Activated naive CD8-positive, alpha-beta T cell (primary cell): ENCODE measurements around the gene JAG2.

ENCODE experiments used
- H3K27ac Mint-ChIP-seq: one replicate; pipeline ENCODE4 v1.8.0; 2021; ENCODE audit warnings: mixed read lengths
- H3K27me3 Mint-ChIP-seq: one replicate; pipeline ENCODE4 v1.8.0; 2021; ENCODE audit warnings: mixed read lengths
- H3K36me3 Mint-ChIP-seq: one replicate; pipeline ENCODE4 v1.8.0; 2021; ENCODE audit warnings: mixed read lengths
- H3K4me1 Mint-ChIP-seq: one replicate; pipeline ENCODE4 v1.8.0; 2021; ENCODE audit warnings: low read depth, mixed read lengths
- H3K4me3 Mint-ChIP-seq: one replicate; pipeline ENCODE4 v1.8.0; 2021; ENCODE audit warnings: mild to moderate bottlenecking, mixed read lengths
- H3K9me3 Mint-ChIP-seq: one replicate; pipeline ENCODE4 v1.8.0; 2021; ENCODE audit warnings: low read depth, mixed read lengths

The JAG2 gene

DNA sequence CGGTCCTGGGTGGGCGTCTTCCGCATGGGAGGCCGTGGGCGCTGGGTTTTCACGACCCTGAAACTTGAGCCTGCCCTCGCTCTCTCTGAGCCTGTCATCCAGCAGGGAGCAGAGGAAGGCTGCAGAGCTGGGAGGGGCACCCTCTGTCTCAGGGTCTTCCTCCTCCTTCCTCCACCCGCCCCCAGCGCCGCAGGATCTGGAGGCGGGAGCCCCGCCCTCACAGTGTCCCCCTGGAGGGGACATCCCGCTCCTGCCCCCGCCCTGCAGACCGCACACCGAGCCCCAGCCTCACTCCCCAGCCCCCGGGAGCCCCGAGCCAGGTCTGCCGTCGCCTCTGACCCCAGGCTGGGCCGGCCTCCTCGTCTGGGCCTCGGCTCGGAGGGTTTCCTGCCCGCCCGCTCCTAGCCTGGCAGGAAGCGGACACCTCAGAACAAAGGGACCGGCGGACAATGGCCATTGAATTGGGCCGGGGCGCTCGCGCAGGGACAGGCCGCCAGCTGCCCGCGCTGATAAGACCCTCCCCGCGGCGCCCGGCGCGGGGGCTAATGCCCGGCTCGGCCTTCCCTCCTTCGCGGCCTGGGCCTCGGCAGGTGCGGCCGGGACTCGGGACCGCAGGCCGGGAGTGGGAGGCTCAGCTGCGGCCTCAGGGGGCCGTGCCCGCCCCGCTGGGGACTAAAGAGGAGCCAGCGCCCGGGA, 27.8 kb upstream of the JAG2 start:
- H3K27ac Mint-ChIP-seq = no peak overlapping the region
- no peaks in the 10 kb centered on the region for H3K36me3 Mint-ChIP-seq
- H3K27me3 Mint-ChIP-seq = peaks cover 10% of the 10 kb centered on the region
- no peaks in the 10 kb centered on the region for H3K9me3 Mint-ChIP-seq
- no peak overlapping the region for H3K4me3 Mint-ChIP-seq
- peaks cover 22% of the 10 kb centered on the region for H3K4me1 Mint-ChIP-seq

DNA sequence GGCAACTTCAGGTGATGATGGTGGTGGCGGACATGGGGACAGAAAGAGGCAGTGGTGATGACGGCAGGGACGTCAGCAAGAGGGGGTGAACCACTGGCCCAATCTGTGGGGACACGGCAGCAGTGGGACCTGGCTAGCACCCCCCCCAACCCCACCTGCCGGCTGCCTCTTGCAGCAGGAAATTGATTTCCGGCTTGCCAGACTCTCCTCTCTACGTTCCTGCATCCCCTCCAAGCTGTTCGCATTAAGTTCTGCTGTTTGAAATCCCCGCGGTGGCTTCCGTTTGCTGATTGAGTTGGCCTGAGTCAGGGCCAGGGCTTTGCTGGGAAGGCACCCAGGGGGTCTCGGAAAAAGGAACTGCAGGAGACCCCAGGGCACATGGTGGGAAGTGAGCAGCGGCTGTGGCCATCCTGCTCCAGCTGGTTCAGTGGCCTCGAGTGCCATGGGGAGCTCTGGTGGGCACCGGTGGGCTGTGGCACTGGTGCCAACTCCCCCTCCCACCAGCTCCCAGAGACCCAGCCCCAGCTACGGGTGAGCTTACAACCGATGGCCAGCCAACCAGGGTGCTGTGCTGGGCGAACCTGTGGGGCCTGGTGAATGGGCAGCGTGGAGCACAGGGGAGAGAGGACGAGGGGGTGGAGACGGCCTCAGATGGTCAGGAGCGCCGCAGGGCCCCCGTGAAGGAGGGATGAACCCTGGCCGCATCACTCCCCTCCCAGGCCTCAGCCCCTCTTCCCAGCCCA, 27.1 kb upstream of the JAG2 start:
- Mint-ChIP-seq H3K27ac (no peak overlapping the region), H3K4me1 (peaks cover 22% of the 10 kb centered on the region), H3K36me3 (no peaks in the 10 kb centered on the region), H3K9me3 (no peaks in the 10 kb centered on the region), H3K27me3 (peaks cover 10% of the 10 kb centered on the region), H3K4me3 (peak overlapping the region; percentile 49)

DNA sequence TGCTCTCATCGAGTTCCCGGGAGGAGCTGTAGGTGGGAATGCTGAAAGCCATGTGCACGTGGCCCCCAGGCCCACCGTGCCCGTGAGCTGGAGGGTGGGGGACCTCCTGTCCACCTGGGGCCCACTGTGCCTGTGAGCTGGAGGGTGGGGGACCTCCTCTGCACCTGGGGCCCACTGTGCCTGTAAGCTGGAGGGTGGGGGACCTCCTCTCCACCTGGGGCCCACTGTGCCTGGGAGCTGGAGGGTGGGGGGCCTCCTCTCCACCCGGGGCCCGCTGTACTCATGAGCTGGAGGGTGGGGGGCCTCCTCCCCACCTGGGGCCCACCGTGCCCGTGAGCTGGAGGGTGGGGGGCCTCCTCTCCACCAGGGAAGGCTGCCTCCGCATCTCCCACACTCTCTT, 26.5 kb upstream of the JAG2 start:
- Mint-ChIP-seq H3K4me1 (peaks cover 22% of the 10 kb centered on the region), H3K4me3 (no peak overlapping the region), H3K9me3 (no peaks in the 10 kb centered on the region), H3K27ac (no peak overlapping the region), H3K27me3 (peaks cover 10% of the 10 kb centered on the region), H3K36me3 (no peaks in the 10 kb centered on the region)

DNA sequence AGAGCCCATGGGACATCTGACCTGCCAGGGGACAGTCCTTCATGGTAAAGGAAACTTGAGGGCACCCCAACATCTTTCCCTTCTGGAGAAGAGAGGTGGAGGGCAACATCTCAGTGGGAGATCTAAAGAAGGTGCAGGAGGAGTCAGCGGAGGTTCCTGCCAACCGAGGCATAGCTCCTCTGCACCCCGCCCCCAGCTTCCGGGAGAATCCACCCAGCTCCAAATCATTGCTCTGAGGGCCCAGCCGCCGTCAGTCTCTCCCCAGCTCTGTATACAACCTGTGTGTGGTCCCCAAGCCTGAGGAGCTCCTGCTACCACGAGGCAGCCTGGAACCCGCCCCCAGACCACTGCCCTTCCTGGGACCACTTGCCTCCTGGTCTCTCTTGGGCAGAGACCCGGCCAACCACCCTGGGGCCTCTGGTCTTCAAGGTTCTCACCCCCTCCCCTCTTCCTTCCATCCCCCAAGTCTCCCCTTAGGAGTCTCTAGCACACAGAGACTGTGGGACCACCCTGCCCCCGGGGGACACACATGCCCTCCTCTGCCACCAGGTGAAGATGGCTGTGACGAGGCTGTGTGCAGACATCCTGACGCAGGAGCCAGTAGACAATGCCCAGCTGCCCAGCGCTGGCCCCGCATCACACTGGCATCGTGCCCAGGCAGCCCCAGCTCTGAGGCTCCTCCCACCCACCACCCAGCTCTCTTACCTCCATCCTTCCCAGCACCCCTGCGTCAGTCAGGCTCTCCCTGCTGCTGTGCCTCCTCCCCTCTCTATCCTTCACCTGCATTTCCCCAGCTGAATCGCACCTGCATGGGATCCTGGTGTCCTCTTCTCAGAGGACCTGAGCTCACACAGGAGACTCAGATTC, 25.6 kb upstream of the JAG2 start:
- peak overlapping the region; percentile 54 for H3K4me3 Mint-ChIP-seq
- H3K27ac Mint-ChIP-seq = no peak overlapping the region
- no peaks in the 10 kb centered on the region for H3K9me3 Mint-ChIP-seq
- H3K4me1 Mint-ChIP-seq = peaks cover 22% of the 10 kb centered on the region
- H3K36me3 Mint-ChIP-seq = no peaks in the 10 kb centered on the region
- peaks cover 10% of the 10 kb centered on the region for H3K27me3 Mint-ChIP-seq

DNA sequence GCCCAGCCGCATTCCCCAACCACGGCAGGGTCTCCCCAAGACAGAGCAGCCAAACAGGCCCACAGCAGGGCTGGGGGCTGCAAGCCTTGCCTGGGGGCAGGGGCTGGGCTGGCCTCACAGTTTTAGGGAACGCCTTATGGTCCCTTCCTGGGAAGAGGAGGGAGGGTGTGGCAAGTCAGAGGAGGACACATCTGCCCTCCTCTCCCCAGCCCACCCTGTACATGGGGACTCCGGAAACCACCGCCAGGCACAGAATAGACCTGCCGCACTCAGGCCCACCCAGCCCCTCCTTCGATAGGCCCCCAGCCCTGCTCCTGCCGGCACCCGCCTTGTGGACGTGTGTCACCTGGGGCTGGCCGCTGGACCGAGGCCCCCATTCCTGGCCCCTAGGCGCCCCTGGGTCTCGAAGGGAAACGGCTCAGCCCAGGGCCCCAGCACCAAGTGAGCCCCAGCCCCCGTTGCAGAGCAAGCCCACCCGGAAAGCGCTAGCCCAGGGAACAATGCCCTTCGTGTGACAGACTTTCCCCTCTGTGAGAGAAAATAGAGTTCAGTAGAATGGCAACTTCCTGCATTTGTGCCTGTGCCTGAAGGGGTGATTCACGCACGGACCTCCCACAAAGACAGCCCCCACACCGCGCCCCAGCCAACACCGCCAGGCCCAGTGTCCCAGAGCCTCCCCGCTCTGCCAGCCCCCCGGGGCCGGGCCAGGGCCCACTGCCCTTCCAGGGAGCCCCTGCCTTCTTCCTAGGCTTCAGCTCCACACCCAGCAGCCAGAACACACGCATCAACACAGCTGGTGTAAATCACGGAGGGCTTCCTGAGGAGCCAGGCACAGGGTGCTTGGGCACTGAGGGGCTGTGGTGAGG, 24.5 kb upstream of the JAG2 start:
- Mint-ChIP-seq H3K4me1 (peaks cover 22% of the 10 kb centered on the region), H3K27ac (no peak overlapping the region), H3K4me3 (peak overlapping the region; percentile 52), H3K27me3 (peaks cover 6% of the 10 kb centered on the region), H3K9me3 (no peaks in the 10 kb centered on the region), H3K36me3 (no peaks in the 10 kb centered on the region)

DNA sequence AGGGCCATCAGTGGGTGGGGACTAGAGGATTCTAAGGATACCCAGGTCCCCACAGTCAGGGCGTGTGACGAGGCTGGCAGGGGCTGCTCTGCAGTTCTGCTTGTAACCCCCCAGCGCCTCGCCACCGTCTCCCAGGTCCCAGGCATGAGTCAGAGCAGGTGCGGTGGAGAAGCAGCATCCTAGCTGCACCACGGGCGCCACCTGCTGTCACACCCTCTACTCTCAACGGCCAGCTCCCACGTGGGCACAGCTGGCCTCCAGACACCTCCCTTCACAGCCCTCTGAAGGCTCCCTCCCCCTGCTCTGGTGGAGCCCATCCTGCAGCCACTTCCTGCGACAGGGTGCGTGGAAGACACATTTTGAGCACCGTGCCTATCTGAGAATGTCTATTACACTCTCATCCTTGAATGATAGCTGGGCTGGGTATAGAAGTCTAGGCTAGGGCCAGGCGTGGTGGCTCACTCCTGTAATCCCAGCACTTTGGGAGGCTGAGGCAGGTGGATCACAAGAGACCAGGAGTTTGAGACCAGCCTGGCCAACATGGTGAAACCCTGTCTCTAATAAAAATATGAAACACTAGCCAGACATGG, 19.5 kb upstream of the JAG2 start:
- Mint-ChIP-seq H3K36me3 (no peaks in the 10 kb centered on the region), H3K4me3 (no peak overlapping the region), H3K27ac (no peak overlapping the region), H3K4me1 (peaks cover 1% of the 10 kb centered on the region), H3K9me3 (no peaks in the 10 kb centered on the region), H3K27me3 (no peaks in the 10 kb centered on the region)

DNA sequence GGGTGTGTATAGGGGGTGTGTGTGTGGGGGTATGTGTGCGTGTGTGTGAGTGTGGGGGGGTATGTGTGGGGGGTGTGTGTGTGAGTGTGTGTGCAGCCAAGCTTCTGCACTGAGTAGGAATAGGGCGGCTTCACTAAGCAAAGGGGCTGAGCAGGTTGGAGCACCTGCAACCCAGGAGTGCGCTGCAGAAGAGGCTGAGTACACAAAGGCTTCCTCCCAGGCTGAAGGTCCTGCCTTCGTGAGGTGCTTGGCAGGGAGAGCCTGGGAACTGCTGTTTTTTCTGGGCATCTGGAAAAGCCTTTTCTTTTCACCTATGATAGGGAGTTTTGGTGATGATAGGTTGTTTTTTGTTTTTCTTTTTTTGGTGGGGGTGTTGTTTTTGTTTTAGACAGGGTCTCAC, 18.5 kb upstream of the JAG2 start:
- peaks cover 4% of the 10 kb centered on the region for H3K4me1 Mint-ChIP-seq
- H3K9me3 Mint-ChIP-seq = no peaks in the 10 kb centered on the region
- no peak overlapping the region for H3K4me3 Mint-ChIP-seq
- H3K36me3 Mint-ChIP-seq = no peaks in the 10 kb centered on the region
- no peaks in the 10 kb centered on the region for H3K27me3 Mint-ChIP-seq
- H3K27ac Mint-ChIP-seq = no peak overlapping the region

- no peaks in the 10 kb centered on the region for H3K27me3 Mint-ChIP-seq
- no peaks in the 10 kb centered on the region for H3K9me3 Mint-ChIP-seq
- no peak overlapping the region for H3K4me3 Mint-ChIP-seq
Observed at GRCh38 chr14:105185973-105186372, 17.4 kb upstream of the JAG2 start.

DNA sequence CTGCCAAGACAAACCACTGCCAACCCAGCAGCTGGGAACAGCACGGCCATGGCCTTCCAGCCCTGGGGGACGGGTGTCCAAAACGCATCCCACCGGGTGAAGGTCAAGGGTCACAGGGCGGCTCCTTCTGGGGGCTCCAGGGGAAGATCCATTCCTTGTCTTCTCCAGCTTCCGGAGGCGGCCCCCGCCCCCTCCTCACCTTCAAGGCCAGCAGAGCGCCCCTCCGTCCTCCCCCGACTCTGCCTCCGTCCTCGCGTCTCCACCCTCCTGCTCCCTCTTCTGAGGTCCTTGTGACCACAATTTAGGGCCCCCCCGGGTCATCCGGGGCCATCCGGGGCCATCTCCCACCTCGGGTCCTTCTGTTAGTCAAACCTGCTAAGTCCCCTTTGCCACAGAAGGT, 16.4 kb upstream of the JAG2 start:
- peaks cover 10% of the 10 kb centered on the region for H3K4me1 Mint-ChIP-seq
- no peaks in the 10 kb centered on the region for H3K27me3 Mint-ChIP-seq
- H3K36me3 Mint-ChIP-seq = no peaks in the 10 kb centered on the region
- H3K9me3 Mint-ChIP-seq = no peaks in the 10 kb centered on the region
- H3K4me3 Mint-ChIP-seq = no peak overlapping the region
- no peak overlapping the region for H3K27ac Mint-ChIP-seq

More at GRCh38 chr14:105185973-105186372, 17.4 kb upstream of the JAG2 start:
- Mint-ChIP-seq H3K4me1 (peaks cover 6% of the 10 kb centered on the region), H3K27ac (no peak overlapping the region), H3K36me3 (no peaks in the 10 kb centered on the region)

DNA sequence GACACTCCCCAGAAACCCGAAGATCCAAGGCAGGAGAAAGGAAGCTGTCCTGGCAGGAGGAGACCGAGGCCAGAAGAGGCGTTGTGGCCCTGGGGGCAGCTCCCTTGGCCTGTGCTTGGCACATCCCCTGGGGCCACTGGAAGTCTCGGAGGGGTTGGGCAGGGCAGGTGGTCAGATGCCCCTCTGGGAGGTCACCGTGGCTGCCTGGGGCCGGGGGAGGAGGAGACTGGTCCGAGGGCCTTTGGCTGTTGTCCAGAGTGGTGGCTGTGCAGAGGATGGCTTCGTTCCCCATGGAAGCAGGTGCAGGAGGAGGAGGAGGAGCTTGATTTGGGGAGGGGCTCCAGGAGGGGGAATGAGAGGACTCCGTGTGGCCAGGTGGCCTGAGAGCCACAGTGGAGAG, 15.9 kb upstream of the JAG2 start:
- Mint-ChIP-seq H3K4me3 (no peak overlapping the region), H3K36me3 (no peaks in the 10 kb centered on the region), H3K27me3 (no peaks in the 10 kb centered on the region), H3K4me1 (peaks cover 10% of the 10 kb centered on the region), H3K9me3 (no peaks in the 10 kb centered on the region), H3K27ac (no peak overlapping the region)

GRCh38 chr14:105182296-105183020, 13.9 kb upstream of the JAG2 start:
- no peaks in the 10 kb centered on the region for H3K9me3 Mint-ChIP-seq
- H3K27me3 Mint-ChIP-seq = no peaks in the 10 kb centered on the region
- H3K36me3 Mint-ChIP-seq = no peaks in the 10 kb centered on the region
- H3K4me1 Mint-ChIP-seq = peaks cover 10% of the 10 kb centered on the region
- no peak overlapping the region for H3K27ac Mint-ChIP-seq
- peak overlapping the region; percentile 65 for H3K4me3 Mint-ChIP-seq

DNA sequence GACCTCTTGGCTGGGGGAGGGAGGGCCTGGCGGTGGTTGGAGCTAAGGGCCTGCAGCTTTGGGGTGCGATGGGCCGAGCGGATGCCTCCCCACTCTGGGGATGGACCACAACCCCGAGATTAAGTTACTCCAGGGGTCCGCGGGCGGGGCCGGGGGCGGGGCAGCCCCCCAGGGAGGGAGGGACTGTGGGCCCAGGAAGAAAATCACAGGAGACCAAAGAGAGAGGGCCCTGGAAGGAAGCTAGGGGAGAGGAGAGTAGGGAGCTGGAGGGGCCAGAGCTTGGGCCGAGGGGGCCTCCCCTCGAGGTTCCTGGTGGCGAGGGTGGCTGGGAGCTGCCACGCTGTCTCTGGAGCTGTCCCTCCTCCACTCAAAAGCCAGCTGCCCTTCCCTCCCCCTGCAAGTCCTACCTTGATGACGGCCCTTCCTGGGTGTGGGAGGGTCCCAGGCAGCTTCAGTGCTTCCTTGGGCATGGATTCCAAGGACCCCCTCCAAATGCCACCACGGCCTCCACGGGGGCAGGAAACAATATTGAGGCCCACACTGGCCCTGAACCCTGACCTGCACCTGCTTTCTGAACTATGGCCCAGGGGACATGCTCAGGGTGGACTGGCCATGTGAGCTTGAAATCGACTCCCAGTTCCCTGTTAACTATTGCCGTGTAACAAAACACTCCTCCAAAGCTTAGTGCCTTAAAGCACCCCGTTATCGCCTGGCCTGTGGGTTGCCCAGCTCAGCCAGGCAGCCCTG, 13.1 kb upstream of the JAG2 start:
- peak overlapping the region; percentile 65 for H3K4me3 Mint-ChIP-seq
- H3K36me3 Mint-ChIP-seq = no peaks in the 10 kb centered on the region
- no peaks in the 10 kb centered on the region for H3K9me3 Mint-ChIP-seq
- H3K27me3 Mint-ChIP-seq = no peaks in the 10 kb centered on the region
- H3K27ac Mint-ChIP-seq = no peak overlapping the region
- peaks cover 10% of the 10 kb centered on the region for H3K4me1 Mint-ChIP-seq
